Transverse colon (tissue), 4 donors: ENCODE measurements around the gene ZFAND2A. TPM values are rescaled to one million over a fixed set of nuclear protein-coding genes. Genes with fewer than 3 reads are reported as not detected.

ENCODE experiments used
- DNase-seq: peaks from one replicate; pipeline ENCODE4 v3.0.0-alpha.2; 2019
- H3K27ac ChIP-seq, 4 donors: fragments of 200-600 bp; sonication (generic); 2 replicates each; pipeline ENCODE4 v1.5.1; 2016 to 2018; ENCODE audit warnings: inconsistent platforms in 4 of 4
- H3K27me3 ChIP-seq: fragments of 200-600 bp; sonication (generic); 2 replicates; pipeline ENCODE4 v1.5.1; 2017; ENCODE audit warnings: inconsistent platforms
- H3K36me3 ChIP-seq, 4 donors: fragments of 200-600 bp; sonication (generic); 2 replicates each; pipeline ENCODE4 v1.5.1; 2017 to 2019; ENCODE audit warnings: inconsistent platforms in 4 of 4
- H3K4me1 ChIP-seq, 4 donors: fragments of 200-600 bp; sonication (generic); 2 replicates each; pipeline ENCODE4 v1.5.1; 2017 to 2020; ENCODE audit warnings: inconsistent platforms in 4 of 4
- H3K4me3 ChIP-seq, 4 donors: fragments of 200-600 bp; sonication (generic); 1 replicate in 1 of 4; 2 replicates in 3 of 4; pipeline versions ENCODE4 v1.5.1 to v1.6.1; 2017 to 2019; ENCODE audit warnings: inconsistent platforms in 4 of 4
- H3K9me3 ChIP-seq, 2 donors: fragments of 200-600 bp; sonication (generic); 2 replicates each; pipeline ENCODE4 v1.5.1; 2017 to 2019; ENCODE audit warnings: inconsistent platforms in 2 of 2
- CTCF ChIP-seq, 5 experiments: fragments of 200-600 bp in 3 of 5; fragments of 450-650 bp in 2 of 5; sonication (generic) in 3 of 5; IDR thresholded peaks; 1 replicate in 2 of 5; 2 replicates in 3 of 5; pipeline ENCODE4 v1.5.1; 2016 to 2017; ENCODE audit warnings: antibody characterized with exemption in 5 of 5, inconsistent platforms in 3 of 5, mild to moderate bottlenecking in 2 of 5, moderate library complexity in 1 of 5
- EP300 ChIP-seq: sonication (generic); formaldehyde crosslinking; IDR thresholded peaks from one replicate; pipeline ENCODE4 v1.6.1; 2017; ENCODE audit warnings: antibody characterized with exemption, low read depth
- POLR2A ChIP-seq: fragments of 450-650 bp; IDR thresholded peaks from one replicate; pipeline ENCODE4 v1.6.1; 2016; ENCODE audit warnings: antibody characterized with exemption, mild to moderate bottlenecking, moderate library complexity
- POLR2AphosphoS5 ChIP-seq, 3 donors: sonication (generic); formaldehyde crosslinking; IDR thresholded peaks; one replicate each; pipeline ENCODE4 v1.6.1; 2016; ENCODE audit warnings: antibody characterized with exemption in 3 of 3
- WGBS, 2 donors: methylation state at CpG; one replicate each; pipeline ENCODE4 v1.1.5; 2018; ENCODE audit warnings: low coverage in 1 of 2; 5-methylcytosine and 5-hydroxymethylcytosine counted together
- in situ Hi-C, 4 donors: fragments of 200-750 bp; cut with MboI; loops; one replicate each; pipeline versions ENCODE4 v1.15.0 to v1.15.1; 2017; ENCODE audit warnings: low sequenced_read_pairs in 3 of 4, low pct_ligation_motif_present in 1 of 4, low pct_unique_long_range_greater_than_20kb in 1 of 4
- intact Hi-C: fragments of 100-400 bp; cut with DNase I; formaldehyde crosslinking; loops from one replicate; pipeline ENCODE4 v1.15.1; 2023; ENCODE audit warnings: low total_unique reads
- total RNA-seq, 4 donors: library from RNA; depleted of rRNA; stranded (reverse); fragments of >200 nt; gene quantifications; one replicate each; pipeline ENCODE4 v1.1.0, GENCODE V29; 2016

The ZFAND2A gene
- total RNA-seq, 4 donors from 2014 or later: 33.3 to 124 (median 53.1) TPM

- no peaks in the 10 kb centered on the region for H3K36me3 ChIP-seq
- 83% methylated on average over 3 of the region's 3 CpGs for WGBS, 2 donors
- TF ChIP-seq POLR2AphosphoS5 (IDR thresholded peaks at IDR 0.05): no peak
- no peak for TF ChIP-seq CTCF (IDR thresholded peaks at IDR 0.05)
- TF ChIP-seq EP300: no peak
- no peak for TF ChIP-seq POLR2A
- no peak overlapping the region for H3K4me3 ChIP-seq
- H3K4me1 ChIP-seq: no peaks in the 10 kb centered on the region
- in situ Hi-C loops (no loop called here), intact Hi-C loops (no loop called here)
- H3K27ac ChIP-seq: no peak overlapping the region
- DNase-seq: no peak
- H3K27me3 ChIP-seq: no peaks in the 10 kb centered on the region
- no peaks in the 10 kb centered on the region for H3K9me3 ChIP-seq
These were observed 48.8 kb downstream of the ZFAND2A start for GRCh38 chr7:1111156-1111555.

DNA sequence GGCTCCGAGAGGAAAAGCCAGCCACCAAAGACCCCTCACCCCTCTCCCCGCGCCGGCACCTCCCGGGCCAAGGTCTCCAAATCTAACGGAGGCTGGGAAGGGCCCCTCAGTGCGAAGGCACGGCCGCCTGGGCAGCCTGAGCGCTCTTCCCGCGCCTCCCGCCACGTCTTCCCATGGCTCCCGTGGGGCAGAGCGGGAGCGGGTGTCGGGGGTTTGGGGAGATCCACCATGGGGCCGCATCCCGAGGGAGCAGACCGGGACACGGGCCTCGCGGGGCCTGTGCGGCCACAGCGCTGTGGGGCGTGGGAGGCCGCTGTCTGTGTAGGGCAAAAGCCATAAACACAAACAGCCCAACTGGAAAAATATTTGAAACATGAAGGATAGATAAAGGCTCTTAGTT, 49.6 kb downstream of the ZFAND2A start:
- Histone ChIP-seq H3K27ac (no peak overlapping the region), H3K36me3 (no peaks in the 10 kb centered on the region), H3K9me3 (no peaks in the 10 kb centered on the region), H3K4me3 (no peak overlapping the region), H3K27me3 (no peaks in the 10 kb centered on the region), H3K4me1 (no peaks in the 10 kb centered on the region)
- WGBS, 2 donors: 95% methylated on average over 28 of the region's 28 CpGs; no CpG with 5 or more reads in 1 of the 2 donors
- no peak for TF ChIP-seq EP300
- TF ChIP-seq POLR2AphosphoS5 (IDR thresholded peaks at IDR 0.05): no peak
- no peak for TF ChIP-seq CTCF (IDR thresholded peaks at IDR 0.05)
- TF ChIP-seq POLR2A: no peak
- in situ Hi-C loops: no loop called here
- no peak for DNase-seq
- intact Hi-C loops: no loop called here

DNA sequence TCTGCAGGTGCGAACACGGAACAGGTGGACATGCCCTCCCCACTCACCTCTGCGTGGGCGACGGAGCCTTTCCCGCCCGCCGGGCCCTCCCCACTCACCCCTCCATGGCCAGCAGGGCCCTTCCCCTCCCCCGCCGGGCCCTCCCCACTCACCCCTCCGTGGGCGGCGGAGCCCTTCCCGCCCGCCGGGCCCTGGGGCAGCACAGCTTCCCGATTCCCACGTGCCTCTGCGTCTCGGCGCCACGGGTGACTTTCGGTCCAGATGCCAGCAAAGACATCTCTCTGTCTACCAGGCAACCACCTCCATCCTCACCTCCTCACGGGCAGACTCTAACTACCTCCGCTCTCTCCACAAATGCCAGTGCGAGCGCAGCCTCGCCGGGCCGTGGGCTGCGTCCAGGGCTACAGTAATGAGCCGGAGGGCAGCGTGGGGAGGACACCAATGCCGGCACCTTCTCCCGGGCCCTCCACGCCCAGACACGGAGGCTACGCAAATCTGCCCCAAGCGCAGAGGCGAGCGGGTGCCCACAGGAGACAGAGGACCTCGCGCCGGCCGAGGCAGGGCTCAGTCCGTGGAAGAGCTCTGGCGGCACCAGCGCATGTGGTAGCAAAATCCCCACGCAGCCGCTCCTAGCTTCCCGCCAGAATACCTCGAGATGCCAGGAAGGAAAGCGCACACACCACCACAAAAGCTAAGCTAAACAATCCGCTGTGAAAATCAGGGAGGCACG, 50.2 kb downstream of the ZFAND2A start:
- no peak for DNase-seq
- H3K9me3 ChIP-seq: no peaks in the 10 kb centered on the region
- intact Hi-C loops (no loop called here), in situ Hi-C loops (no loop called here)
- H3K4me1 ChIP-seq: no peaks in the 10 kb centered on the region
- WGBS, 2 donors: 93 to 95% methylated on average over 8 to 55 of the region's 55 CpGs
- no peak for TF ChIP-seq CTCF (IDR thresholded peaks at IDR 0.05)
- no peak for TF ChIP-seq POLR2A
- no peak for TF ChIP-seq POLR2AphosphoS5 (IDR thresholded peaks at IDR 0.05)
- TF ChIP-seq EP300: no peak
- no peak overlapping the region for H3K4me3 ChIP-seq
- H3K36me3 ChIP-seq: no peaks in the 10 kb centered on the region
- H3K27ac ChIP-seq: no peak overlapping the region
- no peaks in the 10 kb centered on the region for H3K27me3 ChIP-seq

- no peaks in the 10 kb centered on the region for H3K9me3 ChIP-seq
- H3K27me3 ChIP-seq: no peaks in the 10 kb centered on the region
- no peak overlapping the region for H3K27ac ChIP-seq
- in situ Hi-C loops: no loop called here
- H3K36me3 ChIP-seq: no peaks in the 10 kb centered on the region
- no peak for TF ChIP-seq EP300
- no peak for TF ChIP-seq POLR2A
- TF ChIP-seq CTCF (IDR thresholded peaks at IDR 0.05): no peak
- TF ChIP-seq POLR2AphosphoS5 (IDR thresholded peaks at IDR 0.05): no peak
- H3K4me3 ChIP-seq: no peak overlapping the region
- 85 to 95% methylated on average over 11 to 27 of the region's 30 CpGs for WGBS, 2 donors
- intact Hi-C loops: no loop called here
- H3K4me1 ChIP-seq: no peaks in the 10 kb centered on the region
- no peak for DNase-seq
These were observed 51.6 kb downstream of the ZFAND2A start for GRCh38 chr7:1108264-1108920.
